Breast epithelium (tissue), 3 donors: ENCODE measurements around the gene SLC48A1.

Source experiments
- CTCF ChIP-seq, 3 donors: fragments of 450-650 bp; IDR thresholded peaks; one replicate each; pipeline ENCODE4 v1.5.1; 2016 to 2017; ENCODE audit warnings: antibody characterized with exemption in 3 of 3, mild to moderate bottlenecking in 3 of 3, moderate library complexity in 3 of 3
- POLR2A ChIP-seq: fragments of 450-650 bp; IDR thresholded peaks from one replicate; pipeline ENCODE4 v1.6.1; 2016; ENCODE audit warnings: antibody characterized with exemption, mild to moderate bottlenecking, moderate library complexity
- POLR2AphosphoS5 ChIP-seq, 3 donors: sonication (generic); formaldehyde crosslinking; IDR thresholded peaks; one replicate each; pipeline ENCODE4 v1.6.1; 2017; ENCODE audit warnings: antibody characterized with exemption in 3 of 3

- TF ChIP-seq POLR2A, result no peak
- TF ChIP-seq CTCF (IDR thresholded peaks at IDR 0.05), result no peak
- no peak for TF ChIP-seq POLR2AphosphoS5 (IDR thresholded peaks at IDR 0.05)
Observed at GRCh38 chr12:47732504-47732903, 40.5 kb upstream of the SLC48A1 start.
